Measurements from ENCODE around the gene MTFP1. TPM values are rescaled to one million over a fixed set of nuclear protein-coding genes. Genes with fewer than 3 reads are reported as not detected.

Gene MTFP1
- total RNA-seq, 1 experiment from 2014 or later, result 65.7 TPM

DNA sequence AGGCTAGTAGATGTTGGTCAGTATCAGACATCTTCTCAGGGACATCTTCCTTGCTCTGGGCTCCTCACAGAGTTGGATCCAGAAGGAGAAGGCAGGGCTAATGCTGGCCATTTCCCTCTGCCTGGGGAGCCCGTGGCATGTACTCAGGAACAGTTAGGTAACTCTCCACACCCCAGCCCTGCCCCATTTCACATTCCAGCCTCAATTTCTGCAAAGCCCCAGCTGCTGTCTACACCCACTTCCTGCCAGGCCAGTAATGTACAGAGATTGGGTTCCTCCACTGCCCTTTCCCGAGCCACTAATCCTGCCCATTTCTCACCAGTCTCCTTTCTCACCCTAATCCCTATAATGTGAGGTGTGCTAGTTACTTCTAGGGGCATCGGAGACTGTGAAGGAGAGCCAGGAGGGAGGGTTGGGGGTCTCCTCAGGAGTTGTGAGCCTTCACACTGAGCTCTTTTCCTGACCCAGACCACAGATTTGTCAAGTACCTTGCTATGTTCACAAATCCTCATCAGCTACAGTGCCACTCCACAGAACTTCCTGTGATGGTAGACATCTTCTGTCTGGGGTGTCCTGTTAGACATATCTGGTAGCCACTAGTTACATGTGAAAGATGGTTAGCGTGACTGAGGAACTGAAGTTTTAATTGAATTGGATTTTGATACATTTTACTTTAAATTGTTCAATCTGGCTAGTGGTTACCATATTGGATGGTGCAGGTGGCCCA lies 47.6 kb downstream of the MTFP1 start:
- intact Hi-C loops (cut with micrococcal nuclease), result no loop called here
- H2AFZ ChIP-seq (ENCODE audit: low read length), result no peak overlapping the region
- no peaks in the 10 kb centered on the region for H3K4me1 ChIP-seq (ENCODE audit: insufficient read depth, low read length)
- no TSS peak for BruUV-seq (replicated peaks)
- DNase-seq (no peak), ATAC-seq (no peak)
- H3K9ac ChIP-seq (ENCODE audit: low read length), result no peak overlapping the region
- H3K36me3 ChIP-seq (ENCODE audit: low read depth, low read length), result no peaks in the 10 kb centered on the region
- H3K9me3 ChIP-seq (ENCODE audit: low read length), result no peaks in the 10 kb centered on the region
- H4K20me1 ChIP-seq (ENCODE audit: low read length), result no peaks in the 10 kb centered on the region
- no peak overlapping the region for H3K4me3 ChIP-seq (ENCODE audit: low read length)
- H3F3A ChIP-seq (ENCODE audit: low read length, unreplicated experiment), result no peaks in the 10 kb centered on the region
- ChIA-PET CTCF (no interaction called here), POLR2A (ENCODE audit: unreplicated experiment) (no interaction called here)
- TF ChIP-seq EZH2 (IDR thresholded peaks at IDR 0.05; ENCODE audit: low read length, unreplicated experiment) (no peak), EZH2phosphoT487 (IDR thresholded peaks at IDR 0.05; ENCODE audit: borderline replicate concordance, low read length) (no peak)
- TF ChIP-seq, protein P1, sequence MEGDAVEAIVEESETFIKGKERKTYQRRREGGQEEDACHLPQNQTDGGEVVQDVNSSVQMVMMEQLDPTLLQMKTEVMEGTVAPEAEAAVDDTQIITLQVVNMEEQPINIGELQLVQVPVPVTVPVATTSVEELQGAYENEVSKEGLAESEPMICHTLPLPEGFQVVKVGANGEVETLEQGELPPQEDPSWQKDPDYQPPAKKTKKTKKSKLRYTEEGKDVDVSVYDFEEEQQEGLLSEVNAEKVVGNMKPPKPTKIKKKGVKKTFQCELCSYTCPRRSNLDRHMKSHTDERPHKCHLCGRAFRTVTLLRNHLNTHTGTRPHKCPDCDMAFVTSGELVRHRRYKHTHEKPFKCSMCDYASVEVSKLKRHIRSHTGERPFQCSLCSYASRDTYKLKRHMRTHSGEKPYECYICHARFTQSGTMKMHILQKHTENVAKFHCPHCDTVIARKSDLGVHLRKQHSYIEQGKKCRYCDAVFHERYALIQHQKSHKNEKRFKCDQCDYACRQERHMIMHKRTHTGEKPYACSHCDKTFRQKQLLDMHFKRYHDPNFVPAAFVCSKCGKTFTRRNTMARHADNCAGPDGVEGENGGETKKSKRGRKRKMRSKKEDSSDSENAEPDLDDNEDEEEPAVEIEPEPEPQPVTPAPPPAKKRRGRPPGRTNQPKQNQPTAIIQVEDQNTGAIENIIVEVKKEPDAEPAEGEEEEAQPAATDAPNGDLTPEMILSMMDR (conservative IDR thresholded peaks at IDR 0.05; ENCODE audit: low read depth, low read length), result no peak
- no peak overlapping the region for H3K4me2 ChIP-seq (ENCODE audit: low read length)
- no peak overlapping the region for H3K27ac ChIP-seq (ENCODE audit: low read length)
- no peaks in the 10 kb centered on the region for H3K9me2 ChIP-seq (replicated peaks; ENCODE audit: low read length)
- H3K27me3 ChIP-seq (ENCODE audit: low read length), result no peaks in the 10 kb centered on the region; the same call in 1 of the 2 replicates
- no peaks in the 10 kb centered on the region for H3K79me2 ChIP-seq (ENCODE audit: low read length)

DNA sequence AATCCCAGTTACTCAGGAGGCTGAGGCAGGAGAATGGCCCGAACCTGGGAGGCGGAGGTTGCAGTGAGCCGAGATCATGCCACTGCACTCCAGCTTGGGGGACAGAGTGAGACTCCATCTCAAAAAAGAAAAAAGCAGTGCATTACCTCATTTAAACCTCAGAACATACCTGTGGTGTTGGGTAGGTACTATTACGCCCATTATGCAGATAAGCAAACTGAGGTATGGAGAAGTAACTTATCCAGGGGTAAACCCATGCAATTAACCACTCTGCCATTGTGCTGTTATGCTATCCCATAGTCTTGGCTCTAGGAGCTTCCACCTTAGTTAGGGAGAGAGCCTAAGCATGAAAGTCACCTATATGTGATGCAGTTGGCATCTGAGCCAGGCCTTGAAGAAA lies 48.6 kb downstream of the MTFP1 start:
- POLR2A ChIA-PET (ENCODE audit: unreplicated experiment), result no interaction called here
- Histone ChIP-seq H3K27ac (ENCODE audit: low read length) (no peak overlapping the region), H3K36me3 (ENCODE audit: low read depth, low read length) (no peaks in the 10 kb centered on the region), H3F3A (ENCODE audit: low read length, unreplicated experiment) (no peaks in the 10 kb centered on the region), H3K27me3 (ENCODE audit: low read length) (no peaks in the 10 kb centered on the region; the same call in 1 of the 2 replicates), H4K20me1 (ENCODE audit: low read length) (no peaks in the 10 kb centered on the region), H3K4me1 (ENCODE audit: insufficient read depth, low read length) (no peaks in the 10 kb centered on the region), H3K9me3 (ENCODE audit: low read length) (no peaks in the 10 kb centered on the region), H3K79me2 (ENCODE audit: low read length) (no peaks in the 10 kb centered on the region), H3K4me3 (ENCODE audit: low read length) (no peak overlapping the region), H3K9me2 (replicated peaks; ENCODE audit: low read length) (no peaks in the 10 kb centered on the region), H3K9ac (ENCODE audit: low read length) (no peak overlapping the region), H3K4me2 (ENCODE audit: low read length) (no peak overlapping the region), H2AFZ (ENCODE audit: low read length) (no peak overlapping the region)
- ATAC-seq (no peak), DNase-seq (no peak)
- BruUV-seq (replicated peaks), result no TSS peak
- TF ChIP-seq EZH2phosphoT487 (IDR thresholded peaks at IDR 0.05; ENCODE audit: borderline replicate concordance, low read length) (no peak), EZH2 (IDR thresholded peaks at IDR 0.05; ENCODE audit: low read length, unreplicated experiment) (no peak)
- TF ChIP-seq, protein P1 (conservative IDR thresholded peaks at IDR 0.05; ENCODE audit: low read depth, low read length), result no peak
- CTCF ChIA-PET, result no interaction called here
- intact Hi-C loops (cut with micrococcal nuclease), result no loop called here

DNA sequence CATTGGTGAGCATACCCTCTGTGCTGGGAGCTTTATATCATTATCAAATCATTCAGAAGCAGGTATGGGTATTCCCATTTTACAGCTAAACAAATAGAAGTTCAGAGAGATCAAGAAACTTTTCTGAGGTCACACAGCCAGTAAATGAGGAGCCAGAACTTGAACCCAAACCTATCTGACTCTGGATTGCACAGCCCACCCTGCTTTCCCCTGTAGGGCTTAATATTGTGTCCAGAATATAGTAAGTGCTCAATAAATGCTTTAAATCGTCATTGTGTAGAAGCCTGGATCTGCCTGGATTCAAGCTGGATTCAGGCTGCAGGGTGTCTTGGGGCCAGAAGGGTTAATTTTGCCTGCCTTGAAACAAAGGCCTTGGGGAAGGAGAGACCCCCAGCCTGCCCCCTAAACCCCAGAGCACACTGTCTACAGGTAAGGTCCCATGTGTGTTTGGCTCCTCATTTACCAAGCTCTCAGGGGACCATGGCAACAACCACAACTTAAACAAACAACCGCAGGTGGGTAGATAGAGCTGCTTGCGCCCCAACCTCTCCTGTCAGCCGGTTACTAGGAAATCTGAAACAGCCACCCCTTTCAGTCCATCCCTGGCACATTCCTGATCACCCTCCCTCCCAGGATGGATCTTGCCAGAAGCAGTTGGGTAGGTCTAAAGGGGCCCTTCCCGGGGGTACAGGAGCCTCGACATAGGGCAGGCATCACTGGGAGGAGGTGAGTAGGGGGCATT lies 49.3 kb downstream of the MTFP1 start:
- intact Hi-C loops (cut with micrococcal nuclease), result no loop called here
- no peak overlapping the region for H2AFZ ChIP-seq (ENCODE audit: low read length)
- DNase-seq, result no peak
- no peaks in the 10 kb centered on the region for H3K9me3 ChIP-seq (ENCODE audit: low read length)
- H3F3A ChIP-seq (ENCODE audit: low read length, unreplicated experiment), result no peaks in the 10 kb centered on the region
- no peak overlapping the region for H3K4me3 ChIP-seq (ENCODE audit: low read length)
- ChIA-PET POLR2A (ENCODE audit: unreplicated experiment) (no interaction called here), CTCF (no interaction called here)
- H3K4me1 ChIP-seq (ENCODE audit: insufficient read depth, low read length), result no peaks in the 10 kb centered on the region
- H4K20me1 ChIP-seq (ENCODE audit: low read length), result no peaks in the 10 kb centered on the region
- no TSS peak for BruUV-seq (replicated peaks)
- H3K36me3 ChIP-seq (ENCODE audit: low read depth, low read length), result no peaks in the 10 kb centered on the region
- H3K4me2 ChIP-seq (ENCODE audit: low read length), result no peak overlapping the region
- no peak overlapping the region for H3K9ac ChIP-seq (ENCODE audit: low read length)
- no peaks in the 10 kb centered on the region; the same call in 1 of the 2 replicates for H3K27me3 ChIP-seq (ENCODE audit: low read length)
- no peak for ATAC-seq
- TF ChIP-seq EZH2 (IDR thresholded peaks at IDR 0.05; ENCODE audit: low read length, unreplicated experiment), result no peak
- no peak for TF ChIP-seq EZH2phosphoT487 (IDR thresholded peaks at IDR 0.05; ENCODE audit: borderline replicate concordance, low read length)
- TF ChIP-seq, protein P1 (conservative IDR thresholded peaks at IDR 0.05; ENCODE audit: low read depth, low read length), result no peak
- H3K9me2 ChIP-seq (replicated peaks; ENCODE audit: low read length), result no peaks in the 10 kb centered on the region
- no peak overlapping the region for H3K27ac ChIP-seq (ENCODE audit: low read length)
- H3K79me2 ChIP-seq (ENCODE audit: low read length), result no peaks in the 10 kb centered on the region

Data from PC-3 (cell line).